K562 (cell line): ENCODE measurements around the gene LAPTM4A. TPM values are rescaled to one million over a fixed set of nuclear protein-coding genes. Genes with fewer than 3 reads are reported as not detected.

Source experiments
- CBFB ChIP-seq: sonication (generic); formaldehyde crosslinking; IDR thresholded peaks from 2 replicates; pipeline ENCODE4 v1.4.0; 2020; ENCODE audit warnings: mild to moderate bottlenecking, missing genetic modification reagents
- CXXC5 ChIP-seq: fragments of 250-450 bp; sonication (Bioruptor Pico); IDR thresholded peaks from 2 replicates; pipeline ENCODE4 v1.8.0; 2022; ENCODE audit warnings: inconsistent platforms, mild to moderate bottlenecking, moderate library complexity
- E2F1 ChIP-seq: sonication (generic); formaldehyde crosslinking; IDR thresholded peaks from 2 replicates; pipeline ENCODE4 v1.8.1; 2023; ENCODE audit warnings: mild to moderate bottlenecking, missing genetic modification reagents, moderate library complexity
- FOXK2 ChIP-seq, 2 experiments: fragments of 450-650 bp; IDR thresholded peaks in 1 of 2; conservative IDR thresholded peaks in 1 of 2; 2 replicates each; pipeline ENCODE4 v1.6.1; 2016; ENCODE audit warnings: low read depth in 2 of 2, mild to moderate bottlenecking in 1 of 2
- GTF2F1 ChIP-seq: IDR thresholded peaks from 2 replicates; pipeline ENCODE4 v1.6.1; 2011; ENCODE audit warnings: low read depth, low read length, improper control_type of control experiment
- HEY1 ChIP-seq: fragments of 250-450 bp; sonication (Bioruptor Pico); IDR thresholded peaks from 2 replicates; pipeline ENCODE4 v1.5.0; 2020; ENCODE audit warnings: mild to moderate bottlenecking, moderate library complexity, borderline replicate concordance
- MBD1 ChIP-seq: fragments of 250-450 bp; sonication (Bioruptor Pico); IDR thresholded peaks from 2 replicates; pipeline ENCODE4 v1.8.0; 2022; ENCODE audit warnings: inconsistent platforms
- MYBL2 ChIP-seq, 2 experiments: fragments of 450-650 bp in 1 of 2; sonication (generic) in 1 of 2; formaldehyde crosslinking in 1 of 2; IDR thresholded peaks; 2 replicates each; pipeline versions ENCODE4 v1.6.1 to v1.8.1; 2017 to 2022; ENCODE audit warnings: borderline replicate concordance in 1 of 2, inconsistent platforms in 1 of 2, low read depth in 1 of 2, mild to moderate bottlenecking in 1 of 2, missing genetic modification reagents in 1 of 2, moderate library complexity in 1 of 2
- NRF1 ChIP-seq, 2 experiments: fragments of 450-650 bp; IDR thresholded peaks in 1 of 2; conservative IDR thresholded peaks in 1 of 2; 2 replicates each; pipeline ENCODE4 v1.6.1; 2014; ENCODE audit warnings: mild to moderate bottlenecking in 2 of 2
- POLR3A ChIP-seq: IDR thresholded peaks from 2 replicates; pipeline ENCODE4 v1.6.1; 2011; ENCODE audit warnings: borderline replicate concordance, mild to moderate bottlenecking, moderate library complexity; ENCODE audit not compliant: insufficient read length, insufficient read depth; ENCODE audit errors: extremely low read depth
- SMARCE1 ChIP-seq: fragments of 450-650 bp; IDR thresholded peaks from 2 replicates; pipeline ENCODE4 v1.7.1; 2016; ENCODE audit warnings: mild to moderate bottlenecking
- TAF15 ChIP-seq: fragments of 200-400 bp; formaldehyde crosslinking; IDR thresholded peaks from 2 replicates; pipeline ENCODE4 v1.6.1; 2017; ENCODE audit warnings: mild to moderate bottlenecking, low read depth, low read length, moderate library complexity
- TCF7 ChIP-seq: sonication (generic); IDR thresholded peaks from 2 replicates; pipeline ENCODE4 v1.6.1; 2016; ENCODE audit warnings: antibody characterized with exemption, borderline replicate concordance
- TFAM ChIP-seq: fragments of 250-450 bp; sonication (Bioruptor Pico); conservative IDR thresholded peaks from 2 replicates; pipeline ENCODE4 v1.5.0; 2021; ENCODE audit warnings: mild to moderate bottlenecking, moderate library complexity
- ZNF445 ChIP-seq: fragments of 250-450 bp; sonication (Bioruptor Pico); IDR thresholded peaks from 2 replicates; pipeline ENCODE4 v1.4.0; 2020; ENCODE audit warnings: low read depth, mild to moderate bottlenecking, moderate library complexity
- ZNF699 ChIP-seq: fragments of 250-450 bp; sonication (Bioruptor Pico); IDR thresholded peaks from 2 replicates; pipeline ENCODE4 v1.8.0; 2021; ENCODE audit warnings: mild to moderate bottlenecking, moderate library complexity; ENCODE audit not compliant: insufficient replicate concordance
- polyA plus RNA-seq, 8 experiments: library from polyadenylated mRNA; depleted of rRNA in 4 of 8; stranded (reverse) in 5 of 8; unstranded in 3 of 8; fragments of >200 nt; fragmentation: Nextera tagmentation in 2 of 8; fragmentation: Illumina TruSeq in 1 of 8; extraction: Ambion mirVana in 2 of 8; extraction: Trizol in 1 of 8; gene quantifications; 2 replicates each; pipeline versions ENCODE4 v1.2.1 to v1.2.3, GENCODE V29; 2011 to 2014; ENCODE audit warnings: inconsistent platforms in 1 of 8, missing spikeins in 1 of 8
- total RNA-seq, 7 experiments: library from RNA; depleted of rRNA in 6 of 7; stranded (reverse); fragments of >200 nt in 6 of 7; fragmentation: Illumina TruSeq in 2 of 7; extraction: Trizol in 2 of 7; gene quantifications; 2 replicates each; pipeline versions ENCODE4 v1.2.1 to v1.2.3, GENCODE V29; 2011 to 2021; ENCODE audit warnings: low replicate concordance in 1 of 7
- TF ChIP-seq, protein P1 (sequence below), 2 experiments: fragments of 450-650 bp in 1 of 2; IDR thresholded peaks; 2 replicates each; pipeline ENCODE4 v1.6.1; 2011 to 2017; ENCODE audit warnings: low read depth in 2 of 2, antibody characterized with exemption in 1 of 2, borderline replicate concordance in 1 of 2, low read length in 1 of 2, mild to moderate bottlenecking in 1 of 2, mixed read lengths in 1 of 2; ENCODE audit not compliant: control insufficient read depth in 1 of 2
- TF ChIP-seq, protein P2 (sequence below): fragments of 250-450 bp; sonication (Bioruptor Pico); IDR thresholded peaks from 2 replicates; pipeline ENCODE4 v1.4.0; 2020; ENCODE audit warnings: mild to moderate bottlenecking, moderate library complexity

Gene LAPTM4A
- total and polyA plus RNA-seq, 9 of the 15 experiments (the other 6 are each of a cell fraction or from before 2014, with no cell fraction given): 13.4 to 157 (median 50.1) TPM

DNA sequence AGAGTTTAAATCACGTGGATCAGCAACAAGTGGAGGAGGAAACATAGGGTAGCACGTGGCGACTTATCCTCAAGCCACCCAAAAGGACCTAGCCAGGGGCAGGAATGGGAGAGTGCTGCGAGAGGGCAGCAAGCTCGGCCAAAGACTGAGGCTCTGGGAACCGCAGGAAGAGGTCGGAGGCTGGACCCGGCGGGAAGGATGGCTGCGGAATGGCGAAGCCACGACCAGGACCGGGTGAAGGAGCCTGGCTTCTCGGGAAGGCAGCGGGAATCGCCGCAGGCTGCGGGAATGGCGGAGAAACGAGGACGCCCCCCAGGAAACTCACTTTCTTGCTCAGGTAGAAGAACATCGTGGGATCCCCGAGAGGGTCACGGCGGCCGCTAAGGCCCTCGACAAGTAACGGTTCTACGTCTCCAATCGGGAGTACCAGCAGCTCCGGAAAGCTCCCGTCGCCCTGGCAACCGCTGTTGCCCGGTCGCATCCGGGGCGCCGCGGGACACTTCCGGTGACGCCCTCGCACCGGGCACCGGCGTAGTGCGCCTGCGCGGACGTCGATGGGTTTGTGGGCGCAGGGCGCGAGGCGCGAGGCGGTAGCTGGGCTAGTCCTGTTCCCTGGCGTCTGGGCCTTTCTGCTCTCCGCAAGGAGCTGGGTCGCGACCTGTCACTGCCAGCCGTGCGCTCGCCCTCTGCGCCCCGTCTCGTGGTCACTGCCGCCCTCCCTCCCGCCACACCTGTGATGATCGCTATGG lies 61.6 kb downstream of the LAPTM4A start, which contains the start of gene WDR35 (continued):
- TF ChIP-seq, protein P1, sequence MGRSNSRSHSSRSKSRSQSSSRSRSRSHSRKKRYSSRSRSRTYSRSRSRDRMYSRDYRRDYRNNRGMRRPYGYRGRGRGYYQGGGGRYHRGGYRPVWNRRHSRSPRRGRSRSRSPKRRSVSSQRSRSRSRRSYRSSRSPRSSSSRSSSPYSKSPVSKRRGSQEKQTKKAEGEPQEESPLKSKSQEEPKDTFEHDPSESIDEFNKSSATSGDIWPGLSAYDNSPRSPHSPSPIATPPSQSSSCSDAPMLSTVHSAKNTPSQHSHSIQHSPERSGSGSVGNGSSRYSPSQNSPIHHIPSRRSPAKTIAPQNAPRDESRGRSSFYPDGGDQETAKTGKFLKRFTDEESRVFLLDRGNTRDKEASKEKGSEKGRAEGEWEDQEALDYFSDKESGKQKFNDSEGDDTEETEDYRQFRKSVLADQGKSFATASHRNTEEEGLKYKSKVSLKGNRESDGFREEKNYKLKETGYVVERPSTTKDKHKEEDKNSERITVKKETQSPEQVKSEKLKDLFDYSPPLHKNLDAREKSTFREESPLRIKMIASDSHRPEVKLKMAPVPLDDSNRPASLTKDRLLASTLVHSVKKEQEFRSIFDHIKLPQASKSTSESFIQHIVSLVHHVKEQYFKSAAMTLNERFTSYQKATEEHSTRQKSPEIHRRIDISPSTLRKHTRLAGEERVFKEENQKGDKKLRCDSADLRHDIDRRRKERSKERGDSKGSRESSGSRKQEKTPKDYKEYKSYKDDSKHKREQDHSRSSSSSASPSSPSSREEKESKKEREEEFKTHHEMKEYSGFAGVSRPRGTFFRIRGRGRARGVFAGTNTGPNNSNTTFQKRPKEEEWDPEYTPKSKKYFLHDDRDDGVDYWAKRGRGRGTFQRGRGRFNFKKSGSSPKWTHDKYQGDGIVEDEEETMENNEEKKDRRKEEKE (IDR thresholded peaks at IDR 0.05; ENCODE audit: borderline replicate concordance in 1 of 2, control insufficient read depth in 1 of 2, low read depth in 2 of 2, low read length in 1 of 2): no peak
- TF ChIP-seq CXXC5 (CRISPR knock-in tag) (peak; percentile 22; the same call in 1 of the 2 replicates), ZNF445 (CRISPR knock-in tag) (no peak), E2F1 (CRISPR knock-in tag) (no peak), HEY1 (CRISPR knock-in tag) (no peak), FOXK2 (conservative IDR thresholded peaks at IDR 0.05 in 1 of 2, IDR thresholded peaks at IDR 0.05 in 1 of 2; ENCODE audit: low read depth in 2 of 2) (0 out of 4 replicates have a peak, but pooled peaks of 1 of the 2 experiments have one; percentile 9), MBD1 (CRISPR knock-in tag) (no peak), CBFB (CRISPR knock-in tag) (no peak), TAF15 (no peak), TFAM (CRISPR knock-in tag) (no peak), TCF7 (no peak), POLR3A (no peak), ZNF699 (CRISPR knock-in tag) (no peak), MYBL2 (IDR thresholded peaks at IDR 0.05; ENCODE audit: low read depth) (no peak), MYBL2 (CRISPR knock-in tag; IDR thresholded peaks at IDR 0.05; ENCODE audit: borderline replicate concordance) (no peak), GTF2F1 (no peak), NRF1 (conservative IDR thresholded peaks at IDR 0.05 in 1 of 2, IDR thresholded peaks at IDR 0.05 in 1 of 2) (peak; percentile 86 to 88), SMARCE1 (no peak)
- TF ChIP-seq, protein P2, sequence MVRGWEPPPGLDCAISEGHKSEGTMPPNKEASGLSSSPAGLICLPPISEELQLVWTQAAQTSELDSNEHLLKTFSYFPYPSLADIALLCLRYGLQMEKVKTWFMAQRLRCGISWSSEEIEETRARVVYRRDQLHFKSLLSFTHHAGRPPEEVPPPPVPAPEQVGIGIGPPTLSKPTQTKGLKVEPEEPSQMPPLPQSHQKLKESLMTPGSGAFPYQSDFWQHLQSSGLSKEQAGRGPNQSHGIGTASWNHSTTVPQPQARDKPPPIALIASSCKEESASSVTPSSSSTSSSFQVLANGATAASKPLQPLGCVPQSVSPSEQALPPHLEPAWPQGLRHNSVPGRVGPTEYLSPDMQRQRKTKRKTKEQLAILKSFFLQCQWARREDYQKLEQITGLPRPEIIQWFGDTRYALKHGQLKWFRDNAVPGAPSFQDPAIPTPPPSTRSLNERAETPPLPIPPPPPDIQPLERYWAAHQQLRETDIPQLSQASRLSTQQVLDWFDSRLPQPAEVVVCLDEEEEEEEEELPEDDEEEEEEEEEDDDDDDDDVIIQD: no peak
